HEK293 (cell line): ENCODE data around the gene SERPINB6.

ENCODE experiments used
- GLIS1 ChIP-seq: fragments of 450-650 bp; formaldehyde crosslinking; IDR thresholded peaks from 2 replicates; pipeline ENCODE4 v1.5.1; 2016; ENCODE audit warnings: missing biosample characterization, missing genetic modification characterization
- KLF1 ChIP-seq: fragments of 450-650 bp; formaldehyde crosslinking; IDR thresholded peaks from 2 replicates; pipeline ENCODE4 v1.5.1; 2016; ENCODE audit warnings: missing biosample characterization, missing genetic modification characterization
- KLF17 ChIP-seq: fragments of 450-650 bp; formaldehyde crosslinking; IDR thresholded peaks from 2 replicates; pipeline ENCODE4 v1.5.1; 2016; ENCODE audit warnings: missing biosample characterization, missing genetic modification characterization
- PRDM10 ChIP-seq: fragments of 450-650 bp; formaldehyde crosslinking; IDR thresholded peaks from 2 replicates; pipeline ENCODE4 v1.5.1; 2016; ENCODE audit warnings: missing biosample characterization, missing genetic modification characterization
- TRIM28 ChIP-seq: IDR thresholded peaks from 2 replicates; pipeline ENCODE4 v1.6.1; 2011; ENCODE audit warnings: low read length, control low read depth, borderline replicate concordance
- ZFP69B ChIP-seq: fragments of 450-650 bp; formaldehyde crosslinking; IDR thresholded peaks from 2 replicates; pipeline ENCODE4 v1.5.1; 2016; ENCODE audit warnings: missing biosample characterization, missing genetic modification characterization
- ZNF214 ChIP-seq: fragments of 450-650 bp; formaldehyde crosslinking; IDR thresholded peaks from 2 replicates; pipeline ENCODE4 v1.5.1; 2017; ENCODE audit warnings: missing biosample characterization, mild to moderate bottlenecking, missing genetic modification characterization, borderline replicate concordance
- ZNF26 ChIP-seq: fragments of 450-650 bp; formaldehyde crosslinking; IDR thresholded peaks from 2 replicates; pipeline ENCODE4 v1.5.1; 2016; ENCODE audit warnings: missing biosample characterization, missing genetic modification characterization
- ZNF37A ChIP-seq: fragments of 450-650 bp; IDR thresholded peaks from 2 replicates; pipeline ENCODE4 v1.5.1; 2018; ENCODE audit warnings: missing biosample characterization, missing genetic modification characterization
- ZNF529 ChIP-seq: fragments of 450-650 bp; formaldehyde crosslinking; IDR thresholded peaks from 2 replicates; pipeline ENCODE4 v1.5.1; 2017; ENCODE audit warnings: missing genetic modification characterization, missing biosample characterization; ENCODE audit not compliant: insufficient replicate concordance
- ZNF571 ChIP-seq: fragments of 450-650 bp; formaldehyde crosslinking; IDR thresholded peaks from 2 replicates; pipeline ENCODE4 v1.5.0; 2017; ENCODE audit warnings: missing biosample characterization, missing genetic modification characterization
- ZNF610 ChIP-seq: fragments of 450-650 bp; formaldehyde crosslinking; IDR thresholded peaks from 2 replicates; pipeline ENCODE4 v1.5.1; 2016; ENCODE audit warnings: missing biosample characterization, missing genetic modification characterization, borderline replicate concordance
- ZNF621 ChIP-seq: fragments of 450-650 bp; formaldehyde crosslinking; IDR thresholded peaks from 2 replicates; pipeline ENCODE4 v1.5.1; 2017; ENCODE audit warnings: missing biosample characterization, missing genetic modification characterization
- ZNF626 ChIP-seq: fragments of 450-650 bp; sonication (Bioruptor Pico); formaldehyde crosslinking; IDR thresholded peaks from 2 replicates; pipeline ENCODE4 v1.5.1; 2018; ENCODE audit warnings: missing biosample characterization, missing genetic modification characterization, inconsistent platforms
- ZNF677 ChIP-seq: fragments of 450-650 bp; IDR thresholded peaks from 2 replicates; pipeline ENCODE4 v1.5.0; 2018; ENCODE audit warnings: missing biosample characterization, mild to moderate bottlenecking, missing genetic modification characterization, moderate library complexity
- ZNF692 ChIP-seq: fragments of 450-650 bp; formaldehyde crosslinking; IDR thresholded peaks from 2 replicates; pipeline ENCODE4 v1.5.1; 2016; ENCODE audit warnings: missing biosample characterization, missing genetic modification characterization
- ZNF777 ChIP-seq: fragments of 450-650 bp; formaldehyde crosslinking; IDR thresholded peaks from 2 replicates; pipeline ENCODE4 v1.5.1; 2017; ENCODE audit warnings: missing biosample characterization, missing genetic modification characterization, borderline replicate concordance
- ZNF785 ChIP-seq: fragments of 450-650 bp; formaldehyde crosslinking; IDR thresholded peaks from 2 replicates; pipeline ENCODE4 v1.5.1; 2016; ENCODE audit warnings: missing biosample characterization, missing genetic modification characterization
- ZSCAN4 ChIP-seq: fragments of 450-650 bp; formaldehyde crosslinking; IDR thresholded peaks from 2 replicates; pipeline ENCODE4 v1.5.1; 2017; ENCODE audit warnings: missing biosample characterization, missing genetic modification characterization
- TF ChIP-seq, protein P1 (sequence below): IDR thresholded peaks from 2 replicates; pipeline ENCODE4 v1.6.1; 2011; ENCODE audit warnings: mild to moderate bottlenecking, low read depth, low read length, borderline replicate concordance
- TF ChIP-seq, protein P2 (sequence below): fragments of 450-650 bp; formaldehyde crosslinking; IDR thresholded peaks from 2 replicates; pipeline ENCODE4 v1.5.1; 2016; ENCODE audit warnings: missing biosample characterization, missing genetic modification characterization
- TF ChIP-seq, protein P3 (sequence below): fragments of 450-650 bp; formaldehyde crosslinking; IDR thresholded peaks from 2 replicates; pipeline ENCODE4 v1.5.1; 2017; ENCODE audit warnings: missing biosample characterization, missing genetic modification characterization

SERPINB6 gene

GRCh38 chr6:2970753-2971419 lies 481 bp downstream of the SERPINB6 start (continued):
- TF ChIP-seq PRDM10 (tag by site-specific recombination) (peak; percentile 88), ZNF677 (0 out of 2 replicates have a peak, but pooled peaks have one; percentile 35), ZNF692 (tag by site-specific recombination) (no peak), ZNF529 (tag by site-specific recombination) (no peak), GLIS1 (tag by site-specific recombination) (peak; percentile 12; the same call in 1 of the 2 replicates), KLF17 (tag by site-specific recombination) (no peak), ZNF26 (tag by site-specific recombination) (no peak), ZNF214 (tag by site-specific recombination) (no peak), ZNF626 (tag by site-specific recombination) (no peak), TRIM28 (no peak), ZNF777 (no peak), ZNF621 (no peak), ZNF37A (tag by site-specific recombination) (no peak), ZNF571 (no peak), ZNF610 (tag by site-specific recombination) (no peak), KLF1 (tag by site-specific recombination) (no peak), ZNF785 (tag by site-specific recombination) (no peak), ZFP69B (tag by site-specific recombination) (no peak), ZSCAN4 (tag by site-specific recombination) (no peak)
- TF ChIP-seq, protein P1, sequence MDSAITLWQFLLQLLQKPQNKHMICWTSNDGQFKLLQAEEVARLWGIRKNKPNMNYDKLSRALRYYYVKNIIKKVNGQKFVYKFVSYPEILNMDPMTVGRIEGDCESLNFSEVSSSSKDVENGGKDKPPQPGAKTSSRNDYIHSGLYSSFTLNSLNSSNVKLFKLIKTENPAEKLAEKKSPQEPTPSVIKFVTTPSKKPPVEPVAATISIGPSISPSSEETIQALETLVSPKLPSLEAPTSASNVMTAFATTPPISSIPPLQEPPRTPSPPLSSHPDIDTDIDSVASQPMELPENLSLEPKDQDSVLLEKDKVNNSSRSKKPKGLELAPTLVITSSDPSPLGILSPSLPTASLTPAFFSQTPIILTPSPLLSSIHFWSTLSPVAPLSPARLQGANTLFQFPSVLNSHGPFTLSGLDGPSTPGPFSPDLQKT = no peak
- TF ChIP-seq, protein P2, sequence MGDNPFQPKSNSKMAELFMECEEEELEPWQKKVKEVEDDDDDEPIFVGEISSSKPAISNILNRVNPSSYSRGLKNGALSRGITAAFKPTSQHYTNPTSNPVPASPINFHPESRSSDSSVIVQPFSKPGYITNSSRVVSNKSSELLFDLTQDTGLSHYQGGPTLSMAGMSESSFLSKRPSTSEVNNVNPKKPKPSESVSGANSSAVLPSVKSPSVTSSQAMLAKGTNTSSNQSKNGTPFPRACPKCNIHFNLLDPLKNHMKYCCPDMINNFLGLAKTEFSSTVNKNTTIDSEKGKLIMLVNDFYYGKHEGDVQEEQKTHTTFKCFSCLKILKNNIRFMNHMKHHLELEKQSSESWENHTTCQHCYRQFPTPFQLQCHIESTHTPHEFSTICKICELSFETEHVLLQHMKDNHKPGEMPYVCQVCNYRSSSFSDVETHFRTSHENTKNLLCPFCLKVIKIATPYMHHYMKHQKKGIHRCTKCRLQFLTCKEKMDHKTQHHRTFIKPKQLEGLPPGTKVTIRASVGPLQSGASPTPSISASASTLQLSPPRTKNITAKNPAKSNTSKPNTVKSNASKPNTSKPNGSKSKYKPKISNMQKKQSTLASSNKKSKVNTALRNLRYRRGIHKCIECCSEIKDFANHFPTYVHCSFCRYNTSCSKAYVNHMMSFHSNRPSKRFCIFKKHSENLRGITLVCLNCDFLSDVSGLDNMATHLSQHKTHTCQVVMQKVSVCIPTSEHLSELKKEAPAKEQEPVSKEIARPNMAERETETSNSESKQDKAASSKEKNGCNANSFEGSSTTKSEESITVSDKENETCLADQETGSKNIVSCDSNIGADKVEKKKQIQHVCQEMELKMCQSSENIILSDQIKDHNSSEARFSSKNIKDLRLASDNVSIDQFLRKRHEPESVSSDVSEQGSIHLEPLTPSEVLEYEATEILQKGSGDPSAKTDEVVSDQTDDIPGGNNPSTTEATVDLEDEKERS (tag by site-specific recombination) = no peak
- TF ChIP-seq, protein P3, sequence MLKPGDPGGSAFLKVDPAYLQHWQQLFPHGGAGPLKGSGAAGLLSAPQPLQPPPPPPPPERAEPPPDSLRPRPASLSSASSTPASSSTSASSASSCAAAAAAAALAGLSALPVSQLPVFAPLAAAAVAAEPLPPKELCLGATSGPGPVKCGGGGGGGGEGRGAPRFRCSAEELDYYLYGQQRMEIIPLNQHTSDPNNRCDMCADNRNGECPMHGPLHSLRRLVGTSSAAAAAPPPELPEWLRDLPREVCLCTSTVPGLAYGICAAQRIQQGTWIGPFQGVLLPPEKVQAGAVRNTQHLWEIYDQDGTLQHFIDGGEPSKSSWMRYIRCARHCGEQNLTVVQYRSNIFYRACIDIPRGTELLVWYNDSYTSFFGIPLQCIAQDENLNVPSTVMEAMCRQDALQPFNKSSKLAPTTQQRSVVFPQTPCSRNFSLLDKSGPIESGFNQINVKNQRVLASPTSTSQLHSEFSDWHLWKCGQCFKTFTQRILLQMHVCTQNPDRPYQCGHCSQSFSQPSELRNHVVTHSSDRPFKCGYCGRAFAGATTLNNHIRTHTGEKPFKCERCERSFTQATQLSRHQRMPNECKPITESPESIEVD (tag by site-specific recombination) = no peak
